GM19025 (cell line): ENCODE data around the gene CACUL1.

Source experiments
- ATAC-seq: cut with Tn5 transposase; IDR thresholded peaks from one replicate; pipeline ENCODE4 v1.9.1; 2021; ENCODE audit warnings: mild to moderate bottlenecking, low read depth, moderate library complexity; ENCODE audit not compliant: unreplicated experiment

CACUL1 gene

GRCh38 chr10:118737603-118738302, 17.0 kb downstream of the CACUL1 start:
- ATAC-seq, result no peak

DNA sequence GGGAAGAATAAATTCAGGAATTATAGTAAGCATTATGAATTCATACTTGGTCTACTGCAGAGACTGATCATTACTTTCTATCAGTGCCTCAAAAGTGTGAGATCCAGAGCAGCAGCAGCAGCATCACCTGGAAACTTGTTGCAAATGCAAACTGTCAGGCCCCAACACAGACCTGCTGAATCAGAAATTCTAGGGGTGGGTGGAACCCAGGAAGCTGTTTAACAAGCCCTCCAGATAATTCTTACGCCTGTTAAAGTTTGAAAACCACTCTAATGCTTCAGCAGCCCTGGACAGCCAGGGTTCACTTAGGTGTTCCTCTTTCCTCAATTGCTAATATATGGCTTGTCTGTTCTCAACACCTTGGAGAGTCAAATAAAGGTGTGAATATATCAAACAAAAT, 19.5 kb downstream of the CACUL1 start:
- no peak for ATAC-seq

DNA sequence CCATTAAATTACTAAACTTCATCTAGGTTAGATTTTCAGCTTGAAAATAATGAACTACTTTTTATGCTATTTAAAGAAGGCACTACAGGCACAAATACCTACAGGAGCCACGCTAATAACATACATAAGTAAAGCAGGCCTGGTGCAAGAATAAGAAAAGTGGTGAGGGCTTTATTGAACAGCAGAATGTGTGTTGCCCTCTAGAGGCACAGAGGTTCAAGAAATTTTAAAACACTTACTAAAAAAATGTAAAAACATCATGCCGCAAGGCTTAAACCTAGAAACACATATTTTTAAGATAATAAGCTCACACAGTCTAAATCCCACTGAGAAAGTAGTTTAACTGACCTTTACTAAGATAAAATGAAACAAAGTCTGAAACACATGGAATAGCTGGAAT, 20.3 kb downstream of the CACUL1 start:
- ATAC-seq, result no peak

- ATAC-seq, result peak; percentile 56
Observed at GRCh38 chr10:118732245-118733165, 22.3 kb downstream of the CACUL1 start.

- no peak for ATAC-seq
Observed at GRCh38 chr10:118730756-118731456, 23.9 kb downstream of the CACUL1 start.

GRCh38 chr10:118729641-118730258, 25.0 kb downstream of the CACUL1 start:
- peak; percentile 69 for ATAC-seq

DNA sequence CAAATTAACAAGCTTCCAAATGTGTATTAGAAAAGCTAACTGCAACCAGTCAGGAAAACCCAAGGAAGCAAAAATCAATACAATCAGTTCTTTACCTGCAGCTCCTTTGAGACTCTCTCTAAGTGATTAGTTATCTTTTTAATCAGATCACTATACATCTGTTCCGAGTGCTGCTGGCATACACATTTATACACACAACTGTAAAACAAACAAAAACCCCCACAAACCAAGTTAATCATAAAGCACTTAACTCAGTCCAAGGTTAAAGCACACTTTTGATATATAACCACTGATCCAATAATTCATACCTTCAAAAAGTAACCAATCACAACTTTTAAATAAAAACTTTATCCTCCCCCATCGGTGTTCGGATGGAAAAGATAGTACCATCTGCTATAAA, 25.6 kb downstream of the CACUL1 start:
- ATAC-seq, result no peak

GRCh38 chr10:118725886-118726500, 28.8 kb downstream of the CACUL1 start:
- no peak for ATAC-seq

DNA sequence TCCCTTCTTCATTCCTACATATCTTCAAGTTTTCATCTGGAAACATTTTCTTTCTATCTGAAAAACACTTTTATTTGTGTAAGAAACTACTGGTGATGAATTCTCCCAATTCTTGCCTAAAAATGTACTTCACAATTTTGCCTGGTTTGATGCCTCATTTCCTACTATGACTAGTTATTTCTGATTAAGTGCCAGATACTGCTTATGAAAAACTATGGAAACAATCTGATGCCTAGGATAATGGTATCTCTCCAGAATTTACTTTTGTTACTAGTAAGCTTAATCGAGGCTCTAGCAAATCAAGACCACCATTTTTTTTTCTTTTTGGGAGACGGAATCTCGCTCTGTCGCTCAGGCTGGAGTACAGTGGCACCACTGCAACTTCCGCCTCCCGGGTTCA, 31.3 kb downstream of the CACUL1 start:
- no peak for ATAC-seq

GRCh38 chr10:118721539-118721876, 33.3 kb downstream of the CACUL1 start:
- no peak for ATAC-seq

DNA sequence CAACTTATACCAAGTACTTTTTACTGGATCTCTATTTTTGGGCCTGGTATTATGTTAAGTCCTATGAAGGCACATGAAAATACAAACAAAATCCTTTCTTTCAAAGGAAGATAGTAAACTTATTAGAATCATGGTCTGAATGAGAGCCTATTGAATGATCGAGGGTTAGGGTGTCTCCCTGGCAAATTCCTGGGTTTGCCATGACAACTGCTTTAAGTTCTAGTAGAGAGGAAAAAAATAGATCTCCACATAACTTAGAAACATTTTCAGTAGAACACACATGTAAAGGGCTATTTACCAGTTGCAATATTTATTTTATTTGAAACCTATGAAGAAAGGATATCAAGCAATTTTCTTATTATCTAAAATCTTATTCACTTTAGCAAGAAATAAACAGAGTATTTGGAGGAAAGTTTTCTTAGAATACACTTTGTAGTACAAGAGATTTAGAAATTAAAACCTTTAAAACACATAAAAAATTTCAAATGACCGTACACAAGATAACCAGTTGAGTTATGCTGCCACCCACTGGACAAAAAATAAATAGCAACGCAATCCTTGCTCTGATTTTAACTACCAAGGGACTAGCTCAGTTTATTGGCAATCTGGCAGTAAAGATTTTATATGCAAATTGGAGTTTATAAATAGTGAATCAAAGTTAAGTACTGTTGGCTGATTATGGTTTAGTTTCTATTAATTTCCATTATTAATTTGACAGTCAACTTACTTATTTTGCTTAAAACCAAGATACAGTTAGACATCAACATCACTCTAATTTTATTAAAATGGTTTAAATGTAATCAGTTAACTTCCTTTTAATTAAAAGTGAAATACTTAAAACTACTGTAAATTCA, 33.9 kb downstream of the CACUL1 start:
- ATAC-seq, result no peak

GRCh38 chr10:118714366-118714765, 40.4 kb downstream of the CACUL1 start:
- no peak for ATAC-seq

DNA sequence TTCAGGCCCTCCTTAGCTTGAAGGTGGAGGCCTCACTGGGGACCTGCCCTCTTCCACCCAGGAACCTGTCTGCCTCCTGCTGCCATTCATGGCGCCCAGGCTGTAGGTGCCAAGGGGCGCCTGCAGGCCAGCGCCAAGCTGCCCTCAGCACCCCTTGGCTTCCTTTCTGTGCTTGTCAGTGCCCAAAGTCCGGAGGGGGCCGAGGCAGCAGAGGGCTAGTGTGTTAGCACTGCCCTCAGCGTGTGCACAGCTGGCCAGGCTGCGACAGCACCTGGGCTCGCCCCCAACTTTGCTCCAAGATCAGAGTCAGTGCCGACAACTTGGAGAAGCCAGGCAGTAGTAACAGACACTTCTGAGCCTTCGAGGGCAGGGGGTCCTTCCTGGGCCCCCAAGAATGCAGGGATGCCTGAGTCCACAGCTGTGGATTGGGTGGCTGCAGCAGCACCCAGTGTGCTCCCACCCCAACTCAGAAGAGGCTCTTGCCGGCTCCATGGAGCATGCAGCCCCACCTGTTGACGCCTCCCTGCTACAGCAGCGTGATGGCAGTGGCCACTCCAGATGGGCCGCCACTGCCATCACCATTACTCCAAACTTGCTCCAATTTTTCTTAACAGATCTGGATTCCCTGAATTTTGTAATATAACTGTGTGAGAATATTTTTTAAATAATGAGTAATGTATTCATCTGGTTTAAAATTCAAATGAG, 41.7 kb downstream of the CACUL1 start:
- ATAC-seq, result no peak

GRCh38 chr10:118712080-118712479, 42.7 kb downstream of the CACUL1 start:
- no peak for ATAC-seq

- no peak for ATAC-seq
Observed at GRCh38 chr10:118710487-118710886, 44.3 kb downstream of the CACUL1 start.

GRCh38 chr10:118708571-118708970, 46.2 kb downstream of the CACUL1 start:
- no peak for ATAC-seq

GRCh38 chr10:118704711-118705110, 50.1 kb downstream of the CACUL1 start:
- no peak for ATAC-seq

- ATAC-seq, result no peak
Observed at GRCh38 chr10:118701529-118702323, 53.0 kb downstream of the CACUL1 start.
